Measurements from ENCODE around the gene UBA3. TPM values are rescaled to one million over a fixed set of nuclear protein-coding genes. Genes with fewer than 3 reads are reported as not detected.

Gene UBA3
- total RNA-seq, 1 experiment from 2014 or later = 83.1 TPM

- no peak for DNase-seq (ENCODE audit: low spot score)
These were observed 19.4 kb upstream of the UBA3 start for GRCh38 chr3:69099576-69099975.

- no peak for DNase-seq (ENCODE audit: low spot score)
These were observed 17.4 kb upstream of the UBA3 start for GRCh38 chr3:69097407-69098086.

- no peak for DNase-seq (ENCODE audit: low spot score)
These were observed 16.1 kb upstream of the UBA3 start for GRCh38 chr3:69096299-69096698.

GRCh38 chr3:69095636-69096035 is 15.5 kb upstream of the UBA3 start:
- no peak for DNase-seq (ENCODE audit: low spot score)

- DNase-seq (ENCODE audit: low spot score) = peak; percentile 38
These were observed 14.5 kb upstream of the UBA3 start for GRCh38 chr3:69094467-69095205.

- DNase-seq (ENCODE audit: low spot score) = peak; percentile 14
These were observed 11.9 kb upstream of the UBA3 start for GRCh38 chr3:69092030-69092516.

GRCh38 chr3:69091389-69092029 is 11.3 kb upstream of the UBA3 start:
- DNase-seq (ENCODE audit: low spot score) = no peak

- peak; percentile 57 for DNase-seq (ENCODE audit: low spot score)
These were observed 9.9 kb upstream of the UBA3 start for GRCh38 chr3:69090021-69090420.

- DNase-seq (ENCODE audit: low spot score) = peak; percentile 14
These were observed 7.9 kb upstream of the UBA3 start for GRCh38 chr3:69088063-69088462.

- no peak for DNase-seq (ENCODE audit: low spot score)
These were observed 7.0 kb upstream of the UBA3 start for GRCh38 chr3:69087030-69087791.

GRCh38 chr3:69085833-69086722 is 5.9 kb upstream of the UBA3 start:
- DNase-seq (ENCODE audit: low spot score) = peak; percentile 87

GRCh38 chr3:69085168-69085832 is 5.1 kb upstream of the UBA3 start:
- DNase-seq (ENCODE audit: low spot score) = no peak

GRCh38 chr3:69084326-69085167 is 4.4 kb upstream of the UBA3 start, which contains the start of gene ARL6IP5:
TSS of gene ARL6IP5 (plus strand) at chr3:69084937. CDS start at chr3:69085048, 111 bp downstream.
- peak; percentile 91 for DNase-seq (ENCODE audit: low spot score)

GRCh38 chr3:69082805-69083204 is 2.6 kb upstream of the UBA3 start:
- DNase-seq (ENCODE audit: low spot score) = peak; percentile 85

- no peak for DNase-seq (ENCODE audit: low spot score)
These were observed 2.2 kb upstream of the UBA3 start for GRCh38 chr3:69082361-69082760.

GRCh38 chr3:69081583-69082262 is 1.6 kb upstream of the UBA3 start:
- peak; percentile 35 for DNase-seq (ENCODE audit: low spot score)

GRCh38 chr3:69079269-69080159 is 651 bp downstream of the UBA3 start:
- DNase-seq (ENCODE audit: low spot score) = peak; percentile 15

GRCh38 chr3:69072928-69073327 is 7.2 kb downstream of the UBA3 start:
- no peak for DNase-seq (ENCODE audit: low spot score)

Measured in A172 (cell line).